Activated CD4-positive, alpha-beta T cell treated with anti-CD3 and anti-CD28 coated beads, Interleukin-2, Interleukin-4, amounts not matched to agents 100 ng/mL and 50 ng/mL, durations not matched to agents 16 hours and 8 hours (primary cell): Measurements from ENCODE around the gene HJV.

Experiments used
- DNase-seq: peaks from one replicate; pipeline ENCODE4 v3.0.0-alpha.2; 2020; ENCODE audit warnings: low spot score

HJV gene

DNA sequence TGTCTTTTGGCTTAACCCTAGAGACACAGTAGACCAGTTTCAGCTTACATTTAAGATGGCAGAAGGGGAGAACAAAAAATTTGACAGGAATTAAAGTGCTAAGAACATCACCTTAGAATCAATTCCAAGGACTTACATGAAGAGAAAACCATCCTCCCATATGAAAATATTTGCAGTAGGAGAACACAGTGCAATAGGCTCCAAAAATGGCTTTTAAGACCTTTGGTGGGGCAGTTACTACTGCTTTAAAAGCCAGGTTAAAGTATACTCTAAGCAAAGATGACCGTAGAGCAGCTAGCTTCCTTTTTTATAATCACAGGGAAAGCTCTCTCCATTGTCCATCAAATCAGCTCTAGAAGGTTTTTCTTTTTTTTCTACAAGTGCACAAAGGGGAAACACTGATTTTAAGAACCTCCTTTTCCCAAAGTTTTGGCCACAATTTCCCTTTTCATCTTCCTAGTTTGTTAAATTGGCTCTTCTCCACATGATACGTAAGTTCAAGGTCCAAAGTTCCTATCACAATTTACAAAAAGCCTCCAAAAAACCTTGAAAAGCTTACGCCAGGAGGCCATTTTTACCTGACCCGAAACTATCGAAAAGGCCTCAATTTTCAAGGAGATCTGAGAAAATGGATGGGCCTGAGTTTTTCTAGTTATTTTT is 28.4 kb downstream of the HJV start:
- no peak for DNase-seq

DNA sequence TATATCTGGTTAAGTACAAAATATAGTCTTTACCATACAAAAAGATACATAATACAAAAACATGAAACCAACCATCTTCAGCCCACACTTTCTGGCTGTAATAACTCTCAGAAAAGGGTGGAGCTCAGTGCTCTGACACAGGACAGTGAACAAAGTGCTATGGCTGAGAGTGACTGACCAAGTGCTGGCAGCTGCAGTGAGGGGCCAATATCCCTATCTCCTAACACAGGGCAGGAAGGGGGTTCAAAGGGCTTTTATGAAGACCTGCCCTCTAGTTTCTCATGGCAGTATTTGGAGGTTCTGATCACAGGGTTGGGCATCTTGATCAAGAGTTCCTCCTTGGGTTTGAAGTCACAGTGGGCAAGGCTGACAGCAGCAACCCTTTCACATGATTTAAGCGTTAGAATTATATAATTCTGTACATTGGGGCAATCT is 29.0 kb downstream of the HJV start:
- DNase-seq: no peak

DNA sequence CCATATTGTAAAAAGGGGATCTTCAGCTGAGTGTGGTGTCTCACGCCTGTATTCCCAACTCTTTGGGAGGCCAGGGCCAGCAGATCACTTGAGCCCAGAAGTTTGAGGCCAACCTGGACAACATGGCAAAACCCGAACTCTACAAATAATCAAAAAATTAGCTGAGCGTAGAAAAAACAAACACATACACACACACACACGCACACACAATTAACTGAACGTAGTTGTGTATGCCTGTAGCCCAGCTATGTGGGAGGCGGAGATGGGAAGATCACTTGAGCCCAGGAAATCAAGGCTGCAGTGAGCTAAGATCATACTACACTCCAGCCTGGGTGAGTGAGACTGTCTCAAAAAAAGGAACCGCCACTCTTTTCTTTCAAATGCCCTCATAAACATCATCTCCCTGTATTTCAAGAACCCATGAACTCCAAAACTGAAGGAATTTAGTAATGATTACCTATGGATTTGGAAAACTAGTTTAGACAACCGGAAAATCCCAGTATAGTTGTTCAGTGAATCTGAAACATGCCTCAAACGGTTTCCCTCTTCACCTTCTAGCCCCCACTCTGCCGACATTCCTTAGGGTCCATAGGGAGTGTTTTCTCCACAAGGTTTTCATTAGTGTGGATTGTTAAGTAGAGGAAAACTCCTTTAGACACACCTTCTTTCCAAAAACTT is 29.7 kb downstream of the HJV start:
- no peak for DNase-seq

DNA sequence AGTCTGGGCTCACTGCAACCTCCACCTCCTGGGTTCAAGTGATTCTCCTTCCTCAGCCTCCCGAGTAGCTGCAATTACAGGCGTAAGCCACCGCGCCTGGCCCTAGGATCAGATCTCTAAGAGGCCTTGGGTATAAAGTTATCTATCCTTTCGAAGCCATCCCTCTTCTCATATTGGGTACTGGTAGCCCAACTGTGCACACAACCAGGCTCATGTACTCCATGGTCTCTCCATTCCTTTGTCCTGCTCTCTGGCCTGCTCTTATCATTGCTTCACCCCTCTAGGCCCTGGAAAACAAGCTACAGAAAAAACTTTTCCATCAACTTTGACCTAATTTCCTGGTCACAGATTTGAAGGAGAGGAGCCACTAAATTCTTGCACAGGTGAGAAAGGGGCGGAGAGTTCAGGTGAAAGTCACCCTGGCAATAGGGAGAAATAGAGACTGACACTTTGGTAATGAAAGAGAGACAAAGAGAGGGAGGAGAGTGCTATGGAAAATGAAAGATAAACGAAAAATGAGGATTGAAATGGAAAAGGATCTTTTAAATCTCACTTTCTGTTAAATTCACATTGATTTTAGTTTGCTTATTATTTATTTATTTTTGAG is 31.2 kb downstream of the HJV start:
- DNase-seq: no peak

DNA sequence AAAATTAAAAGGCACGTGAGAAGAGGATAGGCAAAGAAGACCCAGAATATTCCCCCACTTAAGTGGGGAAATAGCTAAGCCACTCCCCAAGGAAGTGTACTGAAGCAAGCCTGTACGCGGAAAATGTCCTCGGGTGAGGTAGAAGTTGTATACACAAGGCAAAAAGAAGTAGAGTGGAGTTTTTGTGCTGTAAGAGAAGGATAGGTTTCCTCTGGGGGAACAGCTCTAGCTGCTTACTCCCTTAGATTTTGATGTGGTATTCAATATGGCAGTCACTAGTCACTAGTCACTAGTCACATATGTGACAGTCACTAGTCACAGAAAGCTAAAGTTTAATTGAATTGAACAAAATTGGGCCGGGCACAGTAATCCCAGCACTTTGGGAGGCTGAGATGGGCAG is 32.8 kb downstream of the HJV start:
- no peak for DNase-seq

DNA sequence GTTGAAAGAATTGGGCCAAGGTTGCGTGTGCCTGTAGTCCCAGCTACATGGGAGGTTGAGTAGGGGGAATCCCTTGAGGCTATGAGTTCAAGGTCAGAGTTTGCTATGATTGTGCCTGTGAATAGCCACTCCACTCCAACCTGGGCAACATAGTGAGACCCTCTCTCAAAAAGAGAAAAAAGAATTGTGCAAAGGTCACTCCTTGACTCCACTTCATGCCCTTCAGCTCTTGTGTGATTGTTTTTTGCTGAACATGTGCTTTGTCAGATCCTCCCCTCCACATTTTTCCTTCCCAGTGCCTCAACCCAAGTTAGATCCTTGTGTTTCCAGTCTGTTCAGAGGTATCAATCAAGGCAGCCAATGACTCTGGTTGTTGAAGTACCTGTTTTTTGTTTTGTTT is 33.6 kb downstream of the HJV start:
- DNase-seq: no peak

DNA sequence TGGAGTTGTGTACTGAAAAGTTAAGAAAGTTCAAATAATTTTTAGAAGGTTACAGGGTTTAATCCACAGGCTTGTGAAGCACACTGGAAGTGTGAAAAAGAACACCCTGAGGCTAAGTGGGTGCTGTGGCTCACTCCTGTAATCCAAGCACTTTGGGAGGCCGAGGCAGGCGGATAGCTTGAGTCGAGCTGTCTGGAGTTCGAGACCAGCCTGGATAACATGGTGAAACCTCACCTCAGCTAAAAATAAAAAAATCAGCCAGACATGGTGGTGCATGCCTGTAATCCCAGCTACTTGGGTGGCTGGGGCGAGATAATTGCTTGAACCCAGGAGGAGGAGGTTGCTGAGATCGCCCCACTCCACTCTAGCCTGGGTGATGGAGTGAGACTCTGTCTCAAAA is 35.0 kb downstream of the HJV start:
- DNase-seq: no peak

DNA sequence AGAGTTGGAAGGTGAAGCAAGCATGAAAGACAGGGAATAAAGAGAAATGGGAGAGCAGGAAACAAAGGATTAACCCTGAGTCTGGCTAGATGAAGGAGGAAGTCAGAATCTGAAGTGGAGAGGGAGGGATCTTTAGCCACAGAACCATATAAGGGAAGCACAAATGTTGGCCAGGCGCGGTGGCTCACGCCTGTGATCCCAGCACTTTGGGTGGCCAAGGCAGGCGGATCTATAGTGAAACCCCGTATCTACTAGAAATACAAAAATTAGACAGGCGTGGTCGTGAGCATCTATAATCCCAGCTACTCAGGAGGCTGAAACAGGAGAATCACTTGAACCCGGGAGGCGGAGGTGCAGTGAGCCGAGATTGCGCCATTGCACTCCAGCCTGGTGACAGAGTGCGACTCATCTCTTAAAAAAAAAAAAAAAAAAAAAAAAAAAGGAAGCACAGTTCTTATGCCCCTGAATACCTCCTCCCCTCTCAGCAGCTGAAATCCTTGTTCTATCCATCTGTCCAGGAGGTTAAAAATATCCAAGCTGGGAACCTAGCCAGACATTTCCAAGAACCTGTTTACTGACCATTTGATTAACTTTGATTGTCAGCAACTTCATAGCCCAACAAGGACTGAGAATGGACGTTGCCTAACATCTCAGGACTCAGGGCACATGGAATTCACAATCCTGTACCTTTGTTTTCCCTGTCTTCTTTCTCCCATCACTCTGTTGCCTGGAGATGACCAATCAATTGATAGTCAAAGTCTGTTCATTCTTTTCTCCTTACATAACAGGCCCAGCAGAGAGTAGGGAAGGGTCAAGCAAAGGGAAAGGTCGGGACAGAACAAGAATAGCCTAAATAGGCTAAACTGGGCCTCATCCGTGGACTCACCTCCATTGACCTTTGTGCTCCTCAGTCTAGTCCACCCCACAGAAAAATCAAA is 35.8 kb downstream of the HJV start:
- DNase-seq: no peak

DNA sequence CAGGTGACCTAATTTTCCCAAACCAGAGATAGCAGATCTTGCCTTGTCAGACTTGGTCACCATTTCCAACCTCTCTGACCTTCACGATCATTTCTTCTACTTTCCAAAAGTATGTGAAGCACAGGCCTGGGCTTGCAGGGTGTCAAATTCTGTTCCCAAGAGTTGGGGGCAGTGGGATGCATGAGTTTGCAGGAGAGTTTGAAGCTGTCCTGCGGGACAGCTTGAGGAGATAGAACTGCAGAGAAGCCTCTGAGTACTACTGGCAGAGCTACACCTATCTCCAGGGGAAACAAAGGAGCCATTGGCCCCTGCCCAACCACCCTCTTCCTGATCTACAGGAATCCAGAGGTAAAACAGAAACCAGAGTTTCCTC is 36.4 kb downstream of the HJV start:
- DNase-seq: no peak

DNA sequence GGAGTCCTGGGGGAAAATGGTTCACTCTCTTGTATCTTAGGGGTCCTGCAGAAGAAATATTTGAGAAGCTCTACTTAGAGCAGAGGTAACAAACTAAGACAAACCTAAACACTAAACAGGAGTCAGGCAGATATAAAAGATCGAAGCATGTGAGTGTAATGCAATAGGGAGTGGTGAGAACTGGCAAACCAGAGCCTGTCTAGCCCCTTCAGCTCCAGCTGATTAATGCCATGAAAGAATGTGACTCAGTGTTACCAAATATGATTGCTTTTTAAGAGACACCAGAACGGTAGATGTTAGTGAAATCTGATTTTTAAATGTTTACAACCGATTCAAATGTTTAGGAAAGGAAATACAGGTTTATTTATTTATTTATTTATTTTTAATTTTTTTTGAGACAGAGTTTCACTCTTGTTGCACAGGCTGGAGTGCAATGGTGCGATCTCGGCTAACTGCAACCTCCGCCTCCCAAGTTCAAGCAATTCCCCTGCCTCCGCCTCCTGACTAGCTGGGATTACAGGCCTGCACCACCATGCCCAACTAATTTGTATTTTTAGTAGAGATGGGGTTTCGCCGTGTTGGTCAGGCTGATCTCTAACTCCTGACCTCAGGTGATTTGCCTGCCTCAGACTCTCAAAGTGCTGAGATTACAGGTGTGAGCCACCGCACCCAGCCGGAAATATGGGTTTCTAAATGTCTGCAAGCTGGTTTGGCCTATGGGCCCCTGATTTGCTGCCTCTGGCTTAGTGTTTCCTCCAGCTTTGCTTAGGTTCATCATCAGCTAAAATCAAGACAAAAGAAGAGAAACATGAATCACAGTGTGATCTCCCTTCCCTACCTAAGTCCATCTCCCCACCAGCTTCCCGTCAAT is 37.3 kb downstream of the HJV start:
- DNase-seq: no peak

DNA sequence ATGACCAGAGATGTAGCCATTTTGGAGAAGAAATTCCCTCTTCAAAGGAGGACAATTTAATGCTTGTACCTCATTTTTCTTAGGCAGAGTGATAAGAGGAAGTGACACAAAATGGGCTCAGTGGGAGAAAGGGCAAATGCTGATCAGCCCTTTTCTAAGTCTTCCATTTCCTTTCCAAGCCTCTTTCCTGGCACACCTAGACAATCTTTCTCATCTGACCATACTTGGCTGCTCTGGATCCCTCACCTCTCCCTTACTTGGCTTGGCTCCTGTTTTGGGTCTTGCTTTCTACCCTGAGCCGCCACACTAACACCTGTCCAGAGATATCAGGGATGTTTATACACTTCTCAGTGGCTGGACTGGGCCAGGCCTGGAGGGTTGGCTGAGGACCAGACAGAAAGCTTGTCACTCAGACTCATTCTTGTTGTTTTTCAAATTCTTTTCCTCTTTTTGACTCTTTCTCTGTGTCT is 38.3 kb downstream of the HJV start:
- DNase-seq: no peak

DNA sequence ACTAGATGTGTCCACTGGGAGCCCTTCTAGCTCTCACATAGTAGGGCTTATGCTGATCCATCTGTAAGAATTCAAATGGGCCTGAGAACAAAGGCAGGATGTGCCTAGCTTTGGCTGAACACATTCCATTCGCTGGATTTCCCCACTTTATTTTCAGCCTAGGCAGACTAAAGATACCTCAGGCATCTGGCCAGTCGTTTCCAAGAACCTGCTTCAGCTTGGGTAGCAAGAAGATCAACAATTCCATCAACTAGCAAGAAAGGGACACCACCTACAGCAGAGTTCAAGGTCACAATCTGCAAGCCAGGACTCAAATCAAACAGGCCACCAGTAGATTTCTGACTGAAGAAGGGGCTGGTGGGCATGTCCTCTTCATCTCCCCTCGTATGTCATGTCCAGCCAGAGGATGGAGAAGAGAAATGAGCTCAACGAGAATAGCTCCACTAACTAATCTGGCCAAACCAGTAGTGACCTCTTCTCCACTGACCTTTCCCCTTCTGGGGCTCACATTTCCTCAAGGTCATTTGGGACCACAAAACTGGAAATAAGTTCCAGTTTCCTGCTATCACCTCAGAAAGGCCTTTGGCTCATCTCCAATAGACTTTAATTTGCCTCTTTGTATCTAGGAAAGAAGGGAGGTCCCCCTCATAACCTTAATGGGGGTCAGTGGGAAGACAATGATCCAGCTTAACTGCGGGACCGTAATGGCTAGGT is 39.4 kb downstream of the HJV start:
- no peak for DNase-seq

DNA sequence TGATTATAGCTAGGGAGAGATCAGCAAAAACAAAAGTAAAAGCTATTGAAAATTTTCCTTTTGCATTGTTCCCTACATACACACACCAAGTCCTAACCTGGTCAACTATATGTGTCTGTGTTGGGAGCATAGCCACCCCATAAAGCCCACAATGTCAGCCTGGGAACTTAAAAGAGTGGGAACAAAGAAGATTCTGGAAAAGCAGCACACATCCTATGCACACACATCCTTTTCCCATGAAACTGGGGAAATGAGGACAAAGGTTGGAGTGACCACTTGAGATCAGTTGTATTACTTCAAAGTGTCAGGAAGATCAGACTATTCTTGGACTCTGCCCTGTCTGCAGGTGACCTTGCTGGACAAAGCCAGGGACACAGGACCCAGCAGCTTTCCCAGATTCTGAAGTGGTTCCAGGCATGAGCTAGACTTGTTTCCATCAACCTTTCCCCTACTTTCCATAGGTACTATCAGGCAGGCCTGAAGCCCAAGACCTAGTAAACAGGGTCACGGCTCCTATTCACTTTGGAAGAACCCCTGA is 41.0 kb downstream of the HJV start:
- no peak for DNase-seq

DNA sequence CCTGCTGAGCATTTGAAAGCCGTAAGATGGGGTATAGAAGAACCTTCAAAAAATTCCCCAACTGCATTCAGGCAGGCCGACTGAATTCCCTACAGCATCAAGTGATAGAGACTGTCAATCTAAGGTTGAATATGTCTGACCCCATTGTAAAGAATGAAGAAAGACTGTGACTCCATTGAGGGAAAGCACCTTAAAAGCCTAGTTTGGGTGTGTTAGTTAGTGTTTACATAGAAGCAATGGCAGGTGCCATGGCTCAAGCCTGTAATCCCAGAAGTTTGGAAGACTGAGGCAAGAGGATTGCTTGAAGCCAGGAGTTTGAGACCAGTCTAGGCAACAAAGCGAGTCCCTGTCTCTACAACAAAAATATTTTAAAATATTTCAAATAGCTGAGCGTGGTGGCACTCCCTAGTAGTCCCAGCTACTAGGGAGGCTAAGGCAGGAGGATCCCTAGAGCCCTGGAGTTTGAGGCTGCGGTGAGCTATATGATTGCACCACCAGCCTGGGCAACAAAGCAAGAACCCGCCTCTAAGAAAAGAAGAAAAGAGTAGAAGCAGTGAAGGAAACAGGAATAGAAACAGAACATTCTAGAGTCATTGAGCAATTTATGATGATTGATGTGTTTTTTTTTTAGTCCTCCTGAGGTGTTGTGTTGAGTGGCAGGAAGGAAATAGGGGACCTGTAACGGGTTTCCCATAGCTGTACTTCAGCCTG is 41.6 kb downstream of the HJV start:
- DNase-seq: peak; percentile 39

DNA sequence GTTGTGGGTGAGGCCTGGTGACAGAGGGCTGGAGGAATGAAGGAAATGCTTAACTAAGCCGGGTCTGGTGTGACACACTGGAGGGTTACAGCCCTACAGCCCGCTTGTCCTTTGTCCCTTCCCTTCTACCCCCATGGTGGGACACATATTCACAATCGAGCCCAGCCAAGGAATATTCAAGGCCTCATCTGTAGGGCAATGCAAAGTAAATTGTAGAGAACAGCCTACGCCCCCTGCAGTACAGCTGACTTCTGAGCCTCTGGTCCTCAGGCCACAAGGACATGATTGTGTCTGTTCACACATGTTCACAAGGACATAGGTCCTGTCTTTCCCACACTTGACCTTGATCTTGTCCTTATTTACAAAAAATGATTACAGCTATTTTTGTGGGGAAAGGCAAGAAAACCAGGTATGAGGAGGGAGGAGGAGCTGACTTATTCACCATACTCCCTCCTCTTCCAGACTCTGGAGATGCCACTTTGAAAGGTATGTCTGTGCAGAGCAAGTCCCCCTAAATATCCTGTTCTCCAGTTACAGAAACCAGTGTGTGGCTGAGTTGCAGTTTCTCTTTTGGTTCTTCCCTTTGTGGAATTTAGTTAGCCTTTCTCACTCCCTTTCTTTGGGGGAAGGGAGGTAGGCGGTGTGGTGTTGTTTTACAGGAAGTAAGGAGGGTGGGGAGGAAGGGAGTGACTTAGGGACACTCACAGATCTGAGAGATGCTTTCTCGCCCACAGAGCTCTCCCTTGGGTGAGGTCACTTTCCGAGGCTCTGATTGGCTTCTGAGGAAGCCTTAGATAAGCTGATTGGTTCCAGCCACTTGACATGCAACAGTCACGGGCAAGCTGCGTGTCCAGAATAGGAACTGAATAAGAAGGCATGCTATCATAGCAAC is 42.4 kb downstream of the HJV start:
- DNase-seq: peak; percentile 97

DNA sequence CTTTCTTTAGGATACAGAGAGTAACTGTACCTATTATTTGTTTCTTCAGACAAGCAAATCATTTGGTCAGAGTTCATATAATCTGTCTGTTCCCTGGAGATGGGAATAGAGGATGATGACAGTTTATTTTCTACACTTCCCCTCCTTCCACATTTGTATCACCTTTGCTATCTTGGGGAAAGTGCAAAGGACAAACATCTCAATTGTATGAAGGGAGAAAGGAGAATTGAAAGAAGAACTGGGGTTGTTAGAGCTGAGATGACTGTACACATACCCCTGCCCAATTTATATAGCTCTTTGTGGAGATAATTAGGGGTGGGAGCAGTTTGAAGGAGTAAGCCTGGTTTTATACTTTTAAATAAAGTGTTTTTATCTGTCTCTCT is 43.1 kb downstream of the HJV start:
- no peak for DNase-seq

DNA sequence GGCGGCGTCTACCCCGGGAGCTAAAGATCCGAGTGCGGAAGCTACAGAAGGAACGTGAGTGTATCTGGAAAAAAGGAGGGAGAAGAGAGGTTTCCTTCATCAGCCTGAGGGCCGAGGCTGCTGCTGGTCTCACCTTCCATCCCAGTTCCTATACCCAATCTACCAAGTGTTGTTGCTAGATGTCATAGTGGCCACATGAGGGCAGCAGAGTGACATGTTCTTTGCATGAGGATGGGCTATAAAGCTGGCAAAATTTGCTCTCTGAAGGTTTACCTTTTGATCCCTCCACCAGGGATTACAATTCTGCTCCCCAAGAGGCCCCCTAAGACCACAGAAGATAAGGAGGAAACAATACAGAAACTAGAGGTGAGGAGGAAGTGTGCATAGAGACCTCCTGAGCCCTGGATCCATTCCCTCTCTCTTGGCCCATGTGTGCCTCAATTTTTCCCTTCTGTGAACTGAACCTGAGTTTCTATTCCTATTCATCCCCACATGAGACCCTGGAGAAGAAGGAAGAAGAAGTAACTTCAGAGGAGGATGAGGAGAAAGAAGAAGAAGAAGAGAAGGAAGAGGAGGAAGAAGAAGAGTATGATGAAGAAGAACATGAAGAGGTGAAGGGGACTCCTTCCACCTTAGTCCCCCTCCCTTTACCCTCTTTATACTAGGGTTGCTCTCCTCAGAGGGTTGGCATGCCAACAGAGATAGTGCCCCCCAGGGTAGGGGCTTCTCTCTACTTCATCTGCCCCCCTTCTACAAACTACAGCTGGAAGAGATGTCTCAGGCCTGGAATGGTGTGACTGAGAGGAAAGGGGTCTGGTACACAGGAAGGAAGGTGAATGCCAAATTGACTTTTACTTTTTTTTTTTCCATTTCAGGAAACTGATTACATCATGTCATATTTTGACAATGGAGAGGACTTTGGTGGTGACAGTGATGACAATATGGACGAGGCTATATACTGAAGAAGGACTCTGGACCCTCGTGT is 43.8 kb downstream of the HJV start:
- DNase-seq: peak; percentile 85

DNA sequence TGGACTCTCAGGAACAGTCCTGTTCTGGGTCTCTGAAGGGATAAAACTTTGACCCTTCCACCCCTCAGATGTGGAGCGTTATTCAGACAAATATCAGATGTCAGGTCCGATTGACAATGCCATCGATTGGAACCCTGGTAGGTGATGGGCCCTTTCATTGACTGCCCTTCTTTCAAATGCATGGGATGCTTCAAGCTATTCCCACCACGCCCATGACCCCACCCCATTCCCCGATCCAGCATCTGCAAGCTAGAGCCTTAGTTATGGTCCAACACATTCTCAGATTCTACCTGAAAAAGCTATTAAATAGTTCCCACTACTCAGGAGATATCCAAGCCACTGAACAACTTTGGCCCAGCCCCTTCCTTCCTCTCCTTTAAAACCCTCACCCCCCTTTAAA is 44.5 kb downstream of the HJV start:
- DNase-seq: no peak
